Measurements from ENCODE around the gene CYP2B6.

Gene CYP2B6

GRCh38 chr19:40990972-40991381 is at the start of gene CYP2B6:
CYP2B6 (plus strand) TSS chr19:40991282; CDS start chr19:40991306, 24 bp downstream.
- no peak for TF ChIP-seq CTCF (IDR thresholded peaks at IDR 0.05; ENCODE audit: low read depth, low read length, missing control alignments)
- in situ Hi-C loops (cut with HindIII; ENCODE audit: low pct_ligation_motif_present, low sequenced_read_pairs): no loop called here

GRCh38 chr19:40941481-40942219 is 49.4 kb upstream of the CYP2B6 start:
- DNase-seq: no peak
- no peaks in the 10 kb centered on the region for H3K27me3 ChIP-seq (replicated peaks)
- in situ Hi-C loops (cut with HindIII; ENCODE audit: low pct_ligation_motif_present, low sequenced_read_pairs): no loop called here
- TF ChIP-seq CTCF (IDR thresholded peaks at IDR 0.05; ENCODE audit: low read depth, low read length, missing control alignments): no peak
- H3K36me3 ChIP-seq (replicated peaks): no peaks in the 10 kb centered on the region
- H3K4me3 ChIP-seq (ENCODE audit: low read depth, low read length): no peak overlapping the region
- no peak overlapping the region for H3K27ac ChIP-seq

More at GRCh38 chr19:40990972-40991381, at the start of gene CYP2B6:
- H3K4me3 ChIP-seq (ENCODE audit: low read depth, low read length): no peak within 1 kb of the TSS
- no peak for DNase-seq
- no peaks in the 10 kb centered on the region for H3K36me3 ChIP-seq (replicated peaks)
- H3K27me3 ChIP-seq (replicated peaks): no peaks in the 10 kb centered on the region
- no peak within 1 kb of the TSS for H3K27ac ChIP-seq

- TF ChIP-seq CTCF (IDR thresholded peaks at IDR 0.05; ENCODE audit: low read depth, low read length, missing control alignments): no peak
- DNase-seq: no peak
- Histone ChIP-seq H3K27me3 (replicated peaks) (no peaks in the 10 kb centered on the region), H3K4me3 (ENCODE audit: low read depth, low read length) (no peak overlapping the region), H3K36me3 (replicated peaks) (no peaks in the 10 kb centered on the region), H3K27ac (no peak overlapping the region)
- in situ Hi-C loops (cut with HindIII; ENCODE audit: low pct_ligation_motif_present, low sequenced_read_pairs): no loop called here
Observed at GRCh38 chr19:40945645-40946044, 45.4 kb upstream of the CYP2B6 start.

GRCh38 chr19:40947114-40947513 is 44.0 kb upstream of the CYP2B6 start:
- Histone ChIP-seq H3K27ac (no peak overlapping the region), H3K27me3 (replicated peaks) (no peaks in the 10 kb centered on the region), H3K36me3 (replicated peaks) (no peaks in the 10 kb centered on the region), H3K4me3 (ENCODE audit: low read depth, low read length) (no peak overlapping the region)
- in situ Hi-C loops (cut with HindIII; ENCODE audit: low pct_ligation_motif_present, low sequenced_read_pairs): no loop called here
- TF ChIP-seq CTCF (IDR thresholded peaks at IDR 0.05; ENCODE audit: low read depth, low read length, missing control alignments): no peak
- no peak for DNase-seq

GRCh38 chr19:40947573-40947972 is 43.5 kb upstream of the CYP2B6 start:
- no peaks in the 10 kb centered on the region for H3K36me3 ChIP-seq (replicated peaks)
- H3K27ac ChIP-seq: no peak overlapping the region
- no peak overlapping the region for H3K4me3 ChIP-seq (ENCODE audit: low read depth, low read length)
- no peaks in the 10 kb centered on the region for H3K27me3 ChIP-seq (replicated peaks)
- TF ChIP-seq CTCF (IDR thresholded peaks at IDR 0.05; ENCODE audit: low read depth, low read length, missing control alignments): no peak
- in situ Hi-C loops (cut with HindIII; ENCODE audit: low pct_ligation_motif_present, low sequenced_read_pairs): no loop called here
- no peak for DNase-seq

Measured in brain microvascular endothelial cell (primary cell).